ENCODE data around the gene ADISSP.

DNA sequence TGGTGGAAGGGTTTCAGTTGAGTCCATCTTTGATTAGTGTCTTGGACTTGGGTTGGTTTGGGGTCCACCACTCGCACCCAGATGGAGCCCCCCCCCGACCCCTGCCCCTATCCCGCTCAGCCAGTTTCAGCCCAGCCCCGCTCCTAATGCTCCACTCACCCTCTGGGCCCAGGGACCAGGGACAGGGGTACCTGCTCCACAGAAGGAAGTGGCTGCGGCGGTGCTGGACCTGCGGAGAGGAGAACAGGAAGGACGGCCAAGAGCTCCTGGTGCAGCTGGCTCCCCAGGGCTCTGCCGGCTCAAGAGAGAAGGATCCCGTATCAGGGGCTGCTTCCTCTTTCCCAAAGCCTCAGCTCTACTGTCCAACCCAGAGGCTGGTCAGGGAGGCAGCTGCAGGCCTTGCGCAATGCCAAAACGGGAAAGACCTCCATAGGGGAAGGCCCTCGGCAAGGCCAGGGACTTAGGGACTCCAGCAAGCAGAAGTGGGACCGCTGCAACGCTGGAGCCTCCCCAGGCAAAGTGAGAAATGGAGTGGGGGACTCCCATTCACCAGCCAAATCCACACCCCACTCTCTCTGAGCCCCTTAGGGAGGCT is 55.2 kb downstream of the ADISSP start, which contains the start of gene SIGLEC1:
- TF ChIP-seq, protein P1, sequence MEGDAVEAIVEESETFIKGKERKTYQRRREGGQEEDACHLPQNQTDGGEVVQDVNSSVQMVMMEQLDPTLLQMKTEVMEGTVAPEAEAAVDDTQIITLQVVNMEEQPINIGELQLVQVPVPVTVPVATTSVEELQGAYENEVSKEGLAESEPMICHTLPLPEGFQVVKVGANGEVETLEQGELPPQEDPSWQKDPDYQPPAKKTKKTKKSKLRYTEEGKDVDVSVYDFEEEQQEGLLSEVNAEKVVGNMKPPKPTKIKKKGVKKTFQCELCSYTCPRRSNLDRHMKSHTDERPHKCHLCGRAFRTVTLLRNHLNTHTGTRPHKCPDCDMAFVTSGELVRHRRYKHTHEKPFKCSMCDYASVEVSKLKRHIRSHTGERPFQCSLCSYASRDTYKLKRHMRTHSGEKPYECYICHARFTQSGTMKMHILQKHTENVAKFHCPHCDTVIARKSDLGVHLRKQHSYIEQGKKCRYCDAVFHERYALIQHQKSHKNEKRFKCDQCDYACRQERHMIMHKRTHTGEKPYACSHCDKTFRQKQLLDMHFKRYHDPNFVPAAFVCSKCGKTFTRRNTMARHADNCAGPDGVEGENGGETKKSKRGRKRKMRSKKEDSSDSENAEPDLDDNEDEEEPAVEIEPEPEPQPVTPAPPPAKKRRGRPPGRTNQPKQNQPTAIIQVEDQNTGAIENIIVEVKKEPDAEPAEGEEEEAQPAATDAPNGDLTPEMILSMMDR (IDR thresholded peaks at IDR 0.05; ENCODE audit: control extremely low read depth in 1 of 3, insufficient read depth in 1 of 3, low read depth in 1 of 3, low read length in 3 of 3) = no peak
- TF ChIP-seq MAFK (IDR thresholded peaks at IDR 0.05; ENCODE audit: low read depth, low read length) (no peak), POLR2AphosphoS5 (IDR thresholded peaks at IDR 0.05; ENCODE audit: low read depth, low read length) (no peak), JUND (IDR thresholded peaks at IDR 0.05; ENCODE audit: low read length) (no peak), EZH2 (IDR thresholded peaks at IDR 0.05; ENCODE audit: low read depth, low read length, severe bottlenecking) (no peak), EP300 (IDR thresholded peaks at IDR 0.05; ENCODE audit: borderline replicate concordance in 1 of 2, low read depth in 2 of 2, low read length in 2 of 2) (no peak), TAF1 (IDR thresholded peaks at IDR 0.05; ENCODE audit: low read depth, low read length) (no peak), RNF2 (IDR thresholded peaks at IDR 0.05; ENCODE audit: borderline replicate concordance, low read depth, low read length, missing control alignments, poor library complexity, severe bottlenecking) (no peak), RFX5 (IDR thresholded peaks at IDR 0.05; ENCODE audit: borderline replicate concordance, low read depth, low read length) (no peak), ZNF274 (IDR thresholded peaks at IDR 0.05; ENCODE audit: borderline replicate concordance, extremely low read depth, low read length) (no peak), JUN (IDR thresholded peaks at IDR 0.05; ENCODE audit: low read depth, low read length) (no peak)
